ENCODE measurements around the gene SLC22A23. TPM values are rescaled to one million over a fixed set of nuclear protein-coding genes. Genes with fewer than 3 reads are reported as not detected.

The SLC22A23 gene
- total RNA-seq, 4 donors from 2014 or later = 9.0 to 25.1 (median 13.9) TPM

DNA sequence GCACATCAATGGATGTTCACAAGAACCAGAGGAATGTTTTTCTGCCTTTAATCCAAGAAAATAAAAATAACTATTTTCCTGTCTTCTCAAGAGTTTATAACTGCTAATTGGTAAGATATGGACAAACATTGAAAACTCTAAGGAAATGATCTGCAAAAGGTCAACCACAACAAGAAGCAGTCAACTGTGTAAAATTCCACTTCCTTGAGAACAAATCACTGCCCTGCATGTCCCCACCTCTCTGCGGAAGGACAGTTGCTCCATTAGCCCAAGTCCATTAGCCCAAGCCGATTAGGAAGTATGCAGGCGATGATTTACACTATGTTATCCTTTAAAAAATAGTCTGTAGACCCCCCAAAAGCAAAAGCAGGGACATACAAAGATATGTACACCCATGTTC, 27.6 kb downstream of the SLC22A23 start:
- TF ChIP-seq, protein P1, sequence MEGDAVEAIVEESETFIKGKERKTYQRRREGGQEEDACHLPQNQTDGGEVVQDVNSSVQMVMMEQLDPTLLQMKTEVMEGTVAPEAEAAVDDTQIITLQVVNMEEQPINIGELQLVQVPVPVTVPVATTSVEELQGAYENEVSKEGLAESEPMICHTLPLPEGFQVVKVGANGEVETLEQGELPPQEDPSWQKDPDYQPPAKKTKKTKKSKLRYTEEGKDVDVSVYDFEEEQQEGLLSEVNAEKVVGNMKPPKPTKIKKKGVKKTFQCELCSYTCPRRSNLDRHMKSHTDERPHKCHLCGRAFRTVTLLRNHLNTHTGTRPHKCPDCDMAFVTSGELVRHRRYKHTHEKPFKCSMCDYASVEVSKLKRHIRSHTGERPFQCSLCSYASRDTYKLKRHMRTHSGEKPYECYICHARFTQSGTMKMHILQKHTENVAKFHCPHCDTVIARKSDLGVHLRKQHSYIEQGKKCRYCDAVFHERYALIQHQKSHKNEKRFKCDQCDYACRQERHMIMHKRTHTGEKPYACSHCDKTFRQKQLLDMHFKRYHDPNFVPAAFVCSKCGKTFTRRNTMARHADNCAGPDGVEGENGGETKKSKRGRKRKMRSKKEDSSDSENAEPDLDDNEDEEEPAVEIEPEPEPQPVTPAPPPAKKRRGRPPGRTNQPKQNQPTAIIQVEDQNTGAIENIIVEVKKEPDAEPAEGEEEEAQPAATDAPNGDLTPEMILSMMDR (IDR thresholded peaks at IDR 0.05; ENCODE audit: low read depth) = no peak

DNA sequence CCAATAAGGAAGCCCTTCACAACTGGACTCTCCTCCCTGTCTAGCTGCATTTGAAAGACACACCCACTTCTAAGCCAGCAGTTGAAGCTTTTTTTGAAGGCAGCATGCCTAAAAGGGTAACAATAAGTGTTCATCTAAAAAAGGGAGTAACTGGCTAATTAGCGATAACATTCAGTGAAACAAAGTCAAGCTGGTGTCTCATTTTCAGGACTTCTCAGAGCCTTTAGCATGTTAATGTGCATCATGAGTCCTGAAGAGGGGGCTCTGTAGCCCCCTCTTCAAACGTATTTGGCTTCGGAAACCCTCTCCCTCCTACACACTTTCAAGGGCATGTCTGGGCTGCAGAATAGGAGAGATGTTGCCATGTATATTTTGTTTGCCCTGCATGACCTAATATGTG, 28.1 kb downstream of the SLC22A23 start:
- TF ChIP-seq, protein P1 (IDR thresholded peaks at IDR 0.05; ENCODE audit: low read depth) = no peak

GRCh38 chr6:3428247-3428646, 28.6 kb downstream of the SLC22A23 start:
- TF ChIP-seq, protein P1 (IDR thresholded peaks at IDR 0.05; ENCODE audit: low read depth) = no peak

DNA sequence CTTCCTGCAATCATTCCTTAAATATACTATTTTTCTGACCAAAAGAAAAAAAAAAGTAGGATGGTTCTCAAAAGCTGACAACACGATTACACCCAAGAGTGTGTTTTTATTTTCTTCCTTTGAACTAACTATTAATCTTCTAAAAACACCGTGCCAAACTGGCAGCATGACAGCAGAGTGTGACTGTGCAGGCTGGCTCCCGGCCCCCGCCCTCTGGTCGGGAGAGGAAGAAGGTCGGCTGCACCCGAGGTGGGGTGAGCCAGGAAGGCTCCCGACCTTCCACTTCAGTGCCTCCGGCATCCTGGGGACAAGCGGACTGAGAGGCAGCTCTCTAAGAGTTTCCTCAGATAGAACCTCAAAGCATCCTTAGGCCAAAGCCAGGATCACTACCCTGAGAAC, 29.2 kb downstream of the SLC22A23 start:
- TF ChIP-seq, protein P1 (IDR thresholded peaks at IDR 0.05; ENCODE audit: low read depth) = no peak

GRCh38 chr6:3426927-3427686, 29.7 kb downstream of the SLC22A23 start:
- TF ChIP-seq, protein P1 (IDR thresholded peaks at IDR 0.05; ENCODE audit: low read depth) = no peak

GRCh38 chr6:3426091-3426926, 30.5 kb downstream of the SLC22A23 start:
- TF ChIP-seq, protein P1 (IDR thresholded peaks at IDR 0.05; ENCODE audit: low read depth) = no peak

DNA sequence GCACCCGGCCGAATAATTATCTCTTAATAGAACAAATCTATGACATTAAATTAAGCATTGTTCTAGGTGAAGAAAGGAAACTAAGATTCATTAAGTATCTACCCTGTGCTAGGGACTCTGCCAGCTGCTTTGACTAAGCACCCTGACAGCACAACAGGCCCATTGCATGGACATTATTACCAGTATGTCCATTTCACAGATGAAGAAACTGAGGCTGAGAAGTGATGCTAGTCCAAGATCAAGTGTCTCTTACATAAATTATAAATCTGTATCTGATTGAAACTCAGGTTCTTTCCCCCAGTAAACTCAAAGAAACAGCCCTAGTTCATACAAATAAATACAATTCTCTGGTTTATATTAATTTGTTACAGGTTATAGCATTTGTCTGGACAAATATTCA, 31.3 kb downstream of the SLC22A23 start:
- TF ChIP-seq, protein P1 (IDR thresholded peaks at IDR 0.05; ENCODE audit: low read depth) = no peak
